DND-41 (cell line): ENCODE measurements around the gene HOXC11.

Experiments used
- CTCF ChIP-seq: IDR thresholded peaks from 2 replicates; pipeline ENCODE4 v1.5.1; 2012; ENCODE audit warnings: borderline replicate concordance, low read length, moderate library complexity, mild to moderate bottlenecking; ENCODE audit not compliant: poor library complexity, severe bottlenecking; ENCODE audit errors: extremely low read depth
- EZH2 ChIP-seq: IDR thresholded peaks from 3 replicates; pipeline ENCODE4 v1.6.1; 2012; ENCODE audit warnings: borderline replicate concordance, low read depth, mild to moderate bottlenecking, moderate library complexity, low read length, inconsistent platforms; ENCODE audit not compliant: severe bottlenecking

- no peak for TF ChIP-seq EZH2
- TF ChIP-seq CTCF, result no peak
Observed at GRCh38 chr12:53977596-53978445, 4.9 kb downstream of the HOXC11 start.
